Endothelial cell of umbilical vein (primary cell): ENCODE results near the gene RELN. TPM values are rescaled to one million over a fixed set of nuclear protein-coding genes. Genes with fewer than 3 reads are reported as not detected.

Experiments used
- BruUV-seq: library from RNA; stranded (reverse); fragments of 400-500 nt; replicated peaks from 2 replicates; lab custom pipeline; 2021; lab: Mats Ljungman, UMichigan
- CTCF ChIA-PET: fragments of 300-600, 350-600 bp; sonication (Branson Sonifier 250); formaldehyde crosslinking; loops from one replicate; lab custom pipeline; 2021; ENCODE audit warnings: antibody characterized with exemption, inconsistent platforms; lab: Charles Lee
- POLR2A ChIA-PET: fragments of 300-600, 350-600 bp; sonication (Branson Sonifier 250); formaldehyde crosslinking; loops from one replicate; lab custom pipeline; 2021; ENCODE audit warnings: antibody characterized with exemption, inconsistent platforms; lab: Charles Lee
- DNase-seq: peaks from one replicate; pipeline ENCODE4 v3.0.0-alpha.2; 2011; ENCODE audit warnings: low read depth, low spot score
- FAIRE-seq: peaks from 2 replicates; lab custom pipeline; 2011; peaks lifted over from hg19 to GRCh38; lab: Jason Lieb, UNC
- H2AFZ ChIP-seq: 2 replicates; pipeline ENCODE4 v1.6.0; 2012; ENCODE audit warnings: low read depth, low read length, control low read depth, inconsistent platforms
- H3K27ac ChIP-seq: 2 replicates; pipeline ENCODE4 v1.5.1; 2011; ENCODE audit warnings: low read depth, mild to moderate bottlenecking, control low read depth, low read length, moderate library complexity; ENCODE audit not compliant: insufficient read depth
- H3K27me3 ChIP-seq, 2 experiments: 2 replicates each; pipeline versions ENCODE4 v1.6.0 to v1.6.1; 2011; ENCODE audit warnings: low read length in 2 of 2, mixed read lengths in 1 of 2; ENCODE audit not compliant: control insufficient read depth in 2 of 2, insufficient read depth in 2 of 2
- H3K36me3 ChIP-seq, 2 experiments: 2 replicates in 1 of 2; 3 replicates in 1 of 2; pipeline ENCODE4 v1.5.1; 2011; ENCODE audit warnings: low read length in 2 of 2, mild to moderate bottlenecking in 1 of 2, moderate library complexity in 1 of 2; ENCODE audit not compliant: control insufficient read depth in 2 of 2, insufficient read depth in 2 of 2; ENCODE audit errors: extremely low read depth in 1 of 2
- H3K4me1 ChIP-seq: 3 replicates; pipeline ENCODE4 v1.5.1; 2011; ENCODE audit warnings: mild to moderate bottlenecking, low read length; ENCODE audit not compliant: control insufficient read depth, insufficient read depth; ENCODE audit errors: extremely low read depth
- H3K4me2 ChIP-seq: 2 replicates; pipeline ENCODE4 v1.6.1; 2011; ENCODE audit warnings: low read length, control low read depth, mixed read lengths; ENCODE audit not compliant: insufficient read depth
- H3K4me3 ChIP-seq, 3 experiments: fragments of 200-600 bp in 1 of 3; sonication (generic), shearing (Covaris generic) in 1 of 3; replicated peaks in 1 of 3; 2 replicates each; pipeline ENCODE4 v1.5.1; 2011 to 2016; ENCODE audit warnings: control low read depth in 3 of 3, low read length in 3 of 3, mild to moderate bottlenecking in 2 of 3, inconsistent platforms in 1 of 3, low read depth in 1 of 3, moderate library complexity in 1 of 3; ENCODE audit not compliant: insufficient read depth in 1 of 3
- H3K79me2 ChIP-seq: 2 replicates; pipeline ENCODE4 v1.6.0; 2012; ENCODE audit warnings: low read length, inconsistent platforms; ENCODE audit not compliant: control insufficient read depth, insufficient read depth
- H3K9ac ChIP-seq: replicated peaks from 2 replicates; pipeline ENCODE3; 2011; ENCODE audit warnings: low read length, control low read depth; ENCODE audit not compliant: insufficient read depth; ENCODE audit errors: extremely low read depth
- H3K9me1 ChIP-seq: replicated peaks from 3 replicates; pipeline ENCODE4 v1.6.0; 2011; ENCODE audit warnings: mild to moderate bottlenecking, low read length; ENCODE audit not compliant: control insufficient read depth, insufficient read depth; ENCODE audit errors: extremely low read depth
- H3K9me3 ChIP-seq: replicated peaks from 2 replicates; pipeline ENCODE4 v1.5.1; 2012; ENCODE audit warnings: low read length, inconsistent platforms; ENCODE audit not compliant: control insufficient read depth, insufficient read depth
- H4K20me1 ChIP-seq: replicated peaks from 2 replicates; pipeline ENCODE3; 2011; ENCODE audit warnings: mild to moderate bottlenecking, low read length; ENCODE audit not compliant: control insufficient read depth, insufficient read depth; ENCODE audit errors: extremely low read depth
- EZH2 ChIP-seq: IDR thresholded peaks from 2 replicates; pipeline ENCODE4 v1.6.1; 2012; ENCODE audit warnings: borderline replicate concordance, low read depth, mild to moderate bottlenecking, moderate library complexity, low read length, inconsistent platforms; ENCODE audit not compliant: severe bottlenecking
- FOS ChIP-seq: IDR thresholded peaks from 2 replicates; pipeline ENCODE4 v1.6.1; 2011; ENCODE audit warnings: mild to moderate bottlenecking, low read length, moderate library complexity, borderline replicate concordance; ENCODE audit not compliant: insufficient read depth
- GATA2 ChIP-seq: IDR thresholded peaks from 2 replicates; pipeline ENCODE4 v1.7.0; 2011; ENCODE audit warnings: low read depth, mild to moderate bottlenecking, moderate library complexity, mixed read lengths, low read length; ENCODE audit not compliant: insufficient read length, insufficient read depth
- JUN ChIP-seq: IDR thresholded peaks from 2 replicates; pipeline ENCODE4 v1.6.1; 2011; ENCODE audit warnings: borderline replicate concordance, low read depth; ENCODE audit not compliant: insufficient read length, insufficient read depth
- MYC ChIP-seq: IDR thresholded peaks from one replicate; pipeline ENCODE4 v1.6.1; 2011; ENCODE audit warnings: mild to moderate bottlenecking, low read depth, low read length
- POLR2A ChIP-seq: IDR thresholded peaks from 2 replicates; pipeline ENCODE4 v1.6.1; 2012; ENCODE audit warnings: low read depth, mild to moderate bottlenecking, control low read depth, low read length
- POLR2AphosphoS5 ChIP-seq: IDR thresholded peaks from 2 replicates; pipeline ENCODE4 v1.6.1; 2012; ENCODE audit warnings: low read depth, mild to moderate bottlenecking, control low read depth, low read length, moderate library complexity; ENCODE audit not compliant: insufficient read depth
- dilution Hi-C: fragments of 300-500 bp; cut with MboI; formaldehyde crosslinking; loops from one replicate; pipeline ENCODE4 v1.15.0; 2019; ENCODE audit warnings: low sequenced_read_pairs; ENCODE audit not compliant: extremely low pct_ligation_motif_present
- intact Hi-C: fragments of 100-400 bp; cut with micrococcal nuclease; formaldehyde crosslinking; loops from one replicate; pipeline ENCODE4 v1.10.0; 2022
- polyA plus RNA-seq, 4 experiments: library from polyadenylated mRNA; depleted of rRNA in 3 of 4; stranded (reverse) in 3 of 4; unstranded in 1 of 4; fragments of >200 nt; gene quantifications; 2 replicates each; pipeline versions ENCODE4 v1.2.1 to v1.2.3, GENCODE V29; 2011 to 2012; ENCODE audit warnings: missing spikeins in 1 of 4
- total RNA-seq: library from RNA; stranded (reverse); gene quantifications from 2 replicates; pipeline ENCODE4 v1.2.3, GENCODE V29; 2021
- TF ChIP-seq, protein P1 (sequence below): IDR thresholded peaks from 2 replicates; pipeline ENCODE4 v1.6.1; 2011; ENCODE audit not compliant: insufficient read depth, insufficient read length
- TF ChIP-seq, protein P2 (sequence below), 2 donors: IDR thresholded peaks; 1 replicate in 1 of 2; 2 replicates in 1 of 2; pipeline ENCODE4 v1.5.1; 2011; ENCODE audit warnings: low read length in 2 of 2, mild to moderate bottlenecking in 2 of 2, moderate library complexity in 2 of 2, control low read depth in 1 of 2, inconsistent platforms in 1 of 2, low read depth in 1 of 2; ENCODE audit not compliant: insufficient read depth in 1 of 2; ENCODE audit errors: extremely low read depth in 1 of 2

Gene RELN
- total and polyA plus RNA-seq, 2 donors (not counting 3 experiments of a cell fraction or from before 2014, with no cell fraction given), result 0.15 to 0.22 TPM

DNA sequence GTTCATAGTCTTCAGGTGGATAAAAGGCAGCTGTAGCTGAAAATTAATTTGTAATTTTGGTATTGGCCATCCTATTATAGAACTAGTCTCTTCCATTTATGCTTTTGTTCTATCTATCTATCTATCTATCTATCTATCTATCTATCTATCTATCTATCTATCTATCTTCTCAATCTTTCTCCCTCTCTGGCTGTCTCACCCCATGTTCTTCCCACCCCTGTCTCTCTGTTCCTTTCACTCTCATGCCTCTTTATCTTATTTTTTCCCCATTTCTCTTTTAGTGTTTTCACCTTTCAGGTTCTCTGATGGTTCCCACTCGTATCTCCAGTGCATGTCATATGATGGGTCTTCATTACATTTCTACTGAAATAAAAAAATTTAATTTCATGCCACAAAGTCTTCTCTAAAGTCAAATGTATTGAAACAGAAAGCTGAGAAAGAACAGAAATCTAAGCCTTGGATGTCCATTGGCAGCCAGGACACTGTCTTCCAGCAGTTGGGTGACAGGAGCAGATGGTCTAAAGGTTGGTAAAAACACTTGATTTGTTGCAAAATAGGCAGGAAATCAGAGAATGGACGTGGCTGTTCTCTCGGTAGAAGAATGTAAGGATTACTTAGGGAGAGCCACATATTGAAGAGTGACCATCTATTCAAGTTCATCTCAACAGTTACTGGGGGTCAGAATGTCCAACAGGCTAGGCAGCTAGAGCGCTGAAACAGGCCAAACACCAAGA is 127.0 kb downstream of the RELN start:
- Histone ChIP-seq H3K9ac (no peak overlapping the region), H2AFZ (no peak overlapping the region), H3K9me3 (no peaks in the 10 kb centered on the region), H3K4me2 (no peak overlapping the region), H3K27me3 (no peaks in the 10 kb centered on the region), H3K79me2 (no peaks in the 10 kb centered on the region), H3K9me1 (no peaks in the 10 kb centered on the region), H3K36me3 (no peaks in the 10 kb centered on the region), H3K4me3 (no peak overlapping the region), H3K27ac (no peak overlapping the region), H4K20me1 (no peaks in the 10 kb centered on the region), H3K4me1 (no peaks in the 10 kb centered on the region)
- DNase-seq, result no peak
- FAIRE-seq, result no peak
- BruUV-seq, result no TSS peak
- intact Hi-C loops (no loop called here), dilution Hi-C loops (no loop called here)
- ChIA-PET POLR2A (no interaction called here), CTCF (interaction anchor here (0.9 to 1.3 kb wide), 2 partner anchors 8 to 11 kb away, joined by 3 to 4 read pairs; no protein-coding TSS in a partner anchor)
- TF ChIP-seq GATA2, result no peak
- TF ChIP-seq FOS, result no peak
- TF ChIP-seq, protein P1, sequence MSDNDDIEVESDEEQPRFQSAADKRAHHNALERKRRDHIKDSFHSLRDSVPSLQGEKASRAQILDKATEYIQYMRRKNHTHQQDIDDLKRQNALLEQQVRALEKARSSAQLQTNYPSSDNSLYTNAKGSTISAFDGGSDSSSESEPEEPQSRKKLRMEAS, result no peak
- TF ChIP-seq MYC, result no peak
- TF ChIP-seq, protein P2, sequence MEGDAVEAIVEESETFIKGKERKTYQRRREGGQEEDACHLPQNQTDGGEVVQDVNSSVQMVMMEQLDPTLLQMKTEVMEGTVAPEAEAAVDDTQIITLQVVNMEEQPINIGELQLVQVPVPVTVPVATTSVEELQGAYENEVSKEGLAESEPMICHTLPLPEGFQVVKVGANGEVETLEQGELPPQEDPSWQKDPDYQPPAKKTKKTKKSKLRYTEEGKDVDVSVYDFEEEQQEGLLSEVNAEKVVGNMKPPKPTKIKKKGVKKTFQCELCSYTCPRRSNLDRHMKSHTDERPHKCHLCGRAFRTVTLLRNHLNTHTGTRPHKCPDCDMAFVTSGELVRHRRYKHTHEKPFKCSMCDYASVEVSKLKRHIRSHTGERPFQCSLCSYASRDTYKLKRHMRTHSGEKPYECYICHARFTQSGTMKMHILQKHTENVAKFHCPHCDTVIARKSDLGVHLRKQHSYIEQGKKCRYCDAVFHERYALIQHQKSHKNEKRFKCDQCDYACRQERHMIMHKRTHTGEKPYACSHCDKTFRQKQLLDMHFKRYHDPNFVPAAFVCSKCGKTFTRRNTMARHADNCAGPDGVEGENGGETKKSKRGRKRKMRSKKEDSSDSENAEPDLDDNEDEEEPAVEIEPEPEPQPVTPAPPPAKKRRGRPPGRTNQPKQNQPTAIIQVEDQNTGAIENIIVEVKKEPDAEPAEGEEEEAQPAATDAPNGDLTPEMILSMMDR (IDR thresholded peaks at IDR 0.05; ENCODE audit: extremely low read depth in 1 of 2, insufficient read depth in 1 of 2, low read depth in 1 of 2, low read length in 2 of 2), result no peak
- no peak for TF ChIP-seq POLR2A
- TF ChIP-seq JUN, result no peak
- no peak for TF ChIP-seq EZH2
- no peak for TF ChIP-seq POLR2AphosphoS5
